Hepatocyte (in vitro differentiated cells): ENCODE results near the gene DDX52. TPM values are rescaled to one million over a fixed set of nuclear protein-coding genes. Genes with fewer than 3 reads are reported as not detected.

Experiments used
- DNase-seq: peaks from one replicate; pipeline ENCODE4 v3.0.0-alpha.2; 2016; ENCODE audit warnings: low spot score
- H2AFZ ChIP-seq: fragments of 200-600 bp; sonication (generic); 2 replicates; pipeline ENCODE4 v1.6.0; 2016; ENCODE audit warnings: antibody characterized with exemption, mild to moderate bottlenecking
- H3K27ac ChIP-seq: fragments of 200-600 bp; sonication (generic); 2 replicates; pipeline ENCODE4 v1.5.1; 2016; ENCODE audit warnings: mild to moderate bottlenecking
- H3K27me3 ChIP-seq: fragments of 200-600 bp; sonication (generic); 2 replicates; pipeline ENCODE4 v1.6.1; 2016
- H3K36me3 ChIP-seq: fragments of 200-600 bp; sonication (generic); replicated peaks from 2 replicates; pipeline ENCODE4 v1.5.1; 2016; ENCODE audit warnings: low read depth; ENCODE audit not compliant: insufficient read depth
- H3K4me1 ChIP-seq: fragments of 200-600 bp; sonication (generic); 2 replicates; pipeline ENCODE4 v1.5.1; 2016; ENCODE audit warnings: mild to moderate bottlenecking, moderate library complexity; ENCODE audit not compliant: insufficient read depth
- H3K4me2 ChIP-seq: fragments of 200-600 bp; sonication (generic); 2 replicates; pipeline ENCODE4 v1.6.0; 2016
- H3K4me3 ChIP-seq: fragments of 200-600 bp; sonication (generic); 2 replicates; pipeline ENCODE4 v1.5.1; 2016; ENCODE audit warnings: mild to moderate bottlenecking
- H3K79me2 ChIP-seq: fragments of 200-600 bp; sonication (generic); 2 replicates; pipeline ENCODE4 v1.6.0; 2017; ENCODE audit warnings: mild to moderate bottlenecking
- H3K9me2 ChIP-seq: fragments of 200-600 bp; sonication (generic); replicated peaks from 2 replicates; pipeline ENCODE4 v1.6.0; 2017; ENCODE audit warnings: mild to moderate bottlenecking; ENCODE audit not compliant: insufficient read depth
- H3K9me3 ChIP-seq: fragments of 200-600 bp; sonication (generic); 2 replicates; pipeline ENCODE4 v1.5.1; 2016; ENCODE audit warnings: low read depth, mild to moderate bottlenecking
- H4K20me1 ChIP-seq: fragments of 200-600 bp; sonication (generic); 2 replicates; pipeline ENCODE4 v1.6.0; 2016; ENCODE audit warnings: mild to moderate bottlenecking; ENCODE audit not compliant: insufficient read depth, poor library complexity, severe bottlenecking
- EZH2 ChIP-seq: fragments of 200-600 bp; sonication (generic); IDR thresholded peaks from 2 replicates; pipeline ENCODE4 v1.6.1; 2016; ENCODE audit warnings: antibody characterized with exemption, mild to moderate bottlenecking, borderline replicate concordance
- EZH2phosphoT487 ChIP-seq: fragments of 200-600 bp; sonication (generic); IDR thresholded peaks from one replicate; pipeline ENCODE4 v1.6.1; 2018; ENCODE audit warnings: antibody characterized with exemption, mild to moderate bottlenecking, low read depth, moderate library complexity; ENCODE audit not compliant: unreplicated experiment, severe bottlenecking
- WGBS: methylation state at CpG from one replicate; pipeline ENCODE4 v1.1.6; 2016; ENCODE audit warnings: low lambda C conversion rate; ENCODE audit errors: missing lambda C conversion rate; 5-methylcytosine and 5-hydroxymethylcytosine counted together
- polyA plus RNA-seq: library from polyadenylated mRNA; unstranded; fragments of >200 nt; fragmentation: Nextera tagmentation; extraction: Ambion mirVana; gene quantifications from 2 replicates; pipeline ENCODE4 v1.2.1, GENCODE V29; 2016
- total RNA-seq: library from RNA; depleted of rRNA; stranded (reverse); fragments of >200 nt; gene quantifications from 2 replicates; pipeline ENCODE4 v1.2.3, GENCODE V29; 2014
- TF ChIP-seq, protein P1 (sequence below): fragments of 200-600 bp; sonication (generic); IDR thresholded peaks from 2 replicates; pipeline ENCODE4 v1.5.1; 2016; ENCODE audit warnings: antibody characterized with exemption, mild to moderate bottlenecking; ENCODE audit not compliant: poor library complexity

Gene DDX52
- total and polyA plus RNA-seq, 2 experiments from 2014 or later = 31.0 to 45.7 TPM

DNA sequence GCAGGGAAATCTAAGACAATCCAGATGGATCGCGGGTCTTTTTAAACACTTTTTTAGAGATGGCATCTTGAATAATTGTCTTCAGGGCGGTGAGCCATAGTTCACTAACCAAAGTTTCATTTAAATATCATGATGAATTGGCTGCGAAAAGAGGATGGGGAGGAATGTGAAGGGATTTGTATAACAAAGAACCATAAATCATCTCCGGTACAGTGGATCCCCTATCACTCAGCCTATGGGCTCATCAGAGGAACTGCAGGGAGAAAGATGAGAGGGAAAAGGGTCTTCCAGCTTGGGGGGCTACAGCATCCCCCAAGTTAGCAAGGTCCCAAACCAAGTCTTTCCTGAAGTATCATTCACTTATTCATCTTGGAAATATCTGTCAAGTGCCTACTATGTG lies 16.7 kb upstream of the DDX52 start:
- H3K27me3 ChIP-seq = no peaks in the 10 kb centered on the region
- H3K4me3 ChIP-seq = no peak overlapping the region
- H3K9me3 ChIP-seq = no peaks in the 10 kb centered on the region
- no peaks in the 10 kb centered on the region for H3K9me2 ChIP-seq
- no peaks in the 10 kb centered on the region for H3K79me2 ChIP-seq
- H3K4me2 ChIP-seq = no peak overlapping the region
- no peak for DNase-seq
- H4K20me1 ChIP-seq = no peaks in the 10 kb centered on the region
- TF ChIP-seq, protein P1, sequence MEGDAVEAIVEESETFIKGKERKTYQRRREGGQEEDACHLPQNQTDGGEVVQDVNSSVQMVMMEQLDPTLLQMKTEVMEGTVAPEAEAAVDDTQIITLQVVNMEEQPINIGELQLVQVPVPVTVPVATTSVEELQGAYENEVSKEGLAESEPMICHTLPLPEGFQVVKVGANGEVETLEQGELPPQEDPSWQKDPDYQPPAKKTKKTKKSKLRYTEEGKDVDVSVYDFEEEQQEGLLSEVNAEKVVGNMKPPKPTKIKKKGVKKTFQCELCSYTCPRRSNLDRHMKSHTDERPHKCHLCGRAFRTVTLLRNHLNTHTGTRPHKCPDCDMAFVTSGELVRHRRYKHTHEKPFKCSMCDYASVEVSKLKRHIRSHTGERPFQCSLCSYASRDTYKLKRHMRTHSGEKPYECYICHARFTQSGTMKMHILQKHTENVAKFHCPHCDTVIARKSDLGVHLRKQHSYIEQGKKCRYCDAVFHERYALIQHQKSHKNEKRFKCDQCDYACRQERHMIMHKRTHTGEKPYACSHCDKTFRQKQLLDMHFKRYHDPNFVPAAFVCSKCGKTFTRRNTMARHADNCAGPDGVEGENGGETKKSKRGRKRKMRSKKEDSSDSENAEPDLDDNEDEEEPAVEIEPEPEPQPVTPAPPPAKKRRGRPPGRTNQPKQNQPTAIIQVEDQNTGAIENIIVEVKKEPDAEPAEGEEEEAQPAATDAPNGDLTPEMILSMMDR = no peak
- TF ChIP-seq EZH2 = no peak
- no peak for TF ChIP-seq EZH2phosphoT487
- H3K36me3 ChIP-seq = no peaks in the 10 kb centered on the region
- H3K4me1 ChIP-seq = no peaks in the 10 kb centered on the region
- H3K27ac ChIP-seq = no peak overlapping the region
- H2AFZ ChIP-seq = no peak overlapping the region
- 87% methylated on average over 5 of the region's 5 CpGs for WGBS

- WGBS = 90% methylated on average over 1 of the region's 1 CpG
- Histone ChIP-seq H4K20me1 (no peaks in the 10 kb centered on the region), H3K27ac (no peak overlapping the region), H3K9me2 (no peaks in the 10 kb centered on the region), H3K4me3 (no peak overlapping the region), H3K36me3 (no peaks in the 10 kb centered on the region), H3K4me1 (no peaks in the 10 kb centered on the region), H2AFZ (no peak overlapping the region), H3K9me3 (no peaks in the 10 kb centered on the region), H3K79me2 (no peaks in the 10 kb centered on the region), H3K4me2 (no peak overlapping the region), H3K27me3 (no peaks in the 10 kb centered on the region)
- no peak for TF ChIP-seq EZH2phosphoT487
- TF ChIP-seq, protein P1 = no peak
- no peak for TF ChIP-seq EZH2
- DNase-seq = no peak
Observed at GRCh38 chr17:37657202-37657601, 14.0 kb upstream of the DDX52 start.

DNA sequence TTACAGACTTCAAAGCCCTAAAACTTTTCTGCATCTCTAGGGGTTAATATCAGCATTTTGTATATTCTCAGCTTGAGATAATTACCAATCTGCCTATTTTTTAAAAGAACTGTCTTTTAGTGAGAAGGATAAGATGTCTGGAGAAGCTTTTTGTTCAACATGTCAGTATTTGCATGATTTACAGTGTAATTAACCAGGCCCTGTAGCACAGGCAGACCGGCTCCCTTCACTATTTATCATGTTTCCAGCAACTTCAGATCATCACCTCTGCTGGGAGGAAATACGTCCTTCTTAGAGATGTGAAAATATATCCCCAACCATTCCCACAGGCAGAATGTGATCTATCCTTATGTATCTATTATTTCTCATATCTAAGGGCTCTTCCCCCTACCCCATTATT lies 8.6 kb upstream of the DDX52 start:
- Histone ChIP-seq H3K4me1 (peaks cover 7% of the 10 kb centered on the region), H3K27me3 (peaks cover 6% of the 10 kb centered on the region), H2AFZ (no peak overlapping the region), H3K9me3 (no peaks in the 10 kb centered on the region), H3K27ac (no peak overlapping the region), H3K4me2 (no peak overlapping the region), H3K9me2 (no peaks in the 10 kb centered on the region), H3K36me3 (no peaks in the 10 kb centered on the region), H3K79me2 (no peaks in the 10 kb centered on the region), H4K20me1 (no peaks in the 10 kb centered on the region), H3K4me3 (no peak overlapping the region)
- 32% methylated on average over 2 of the region's 2 CpGs for WGBS
- TF ChIP-seq, protein P1 = no peak
- no peak for TF ChIP-seq EZH2phosphoT487
- TF ChIP-seq EZH2 = no peak
- DNase-seq = no peak
